HFF-Myc (cell line): ENCODE data around the gene CD1E.

Source experiments
- DNase-seq: peaks from one replicate; pipeline ENCODE4 v3.0.0-alpha.2; 2011; ENCODE audit warnings: low read depth; ENCODE audit errors: extremely low read depth
- H3K4me3 ChIP-seq: replicated peaks from 2 replicates; pipeline ENCODE4 v1.5.1; 2011; ENCODE audit warnings: low read depth, mild to moderate bottlenecking, control low read depth, low read length
- CTCF ChIP-seq: IDR thresholded peaks from 2 replicates; pipeline ENCODE4 v1.5.1; 2012; ENCODE audit warnings: mild to moderate bottlenecking, low read depth, low read length, control low read depth; ENCODE audit errors: missing control alignments

The CD1E gene

GRCh38 chr1:158353303-158354075, at the start of gene CD1E:
Gene CD1E, plus strand, starts transcription at chr1:158353894. Its CDS starts 95 bp downstream, at chr1:158353989.
- TF ChIP-seq CTCF = no peak
- DNase-seq = no peak
- no peak within 1 kb of the TSS for H3K4me3 ChIP-seq

- H3K4me3 ChIP-seq = no peak overlapping the region
- no peak for DNase-seq
- no peak for TF ChIP-seq CTCF
Measured at GRCh38 chr1:158310623-158311022, 43.1 kb upstream of the CD1E start.

- no peak for DNase-seq
- no peak for TF ChIP-seq CTCF
- no peak overlapping the region for H3K4me3 ChIP-seq
Measured at GRCh38 chr1:158311066-158311465, 42.6 kb upstream of the CD1E start.

- no peak for TF ChIP-seq CTCF
- no peak overlapping the region for H3K4me3 ChIP-seq
- DNase-seq = no peak
Measured at GRCh38 chr1:158323866-158324265, 29.8 kb upstream of the CD1E start.

- no peak for DNase-seq
- no peak for TF ChIP-seq CTCF
- no peak overlapping the region for H3K4me3 ChIP-seq
Measured at GRCh38 chr1:158324395-158324794, 29.3 kb upstream of the CD1E start.

- TF ChIP-seq CTCF = no peak
- no peak for DNase-seq
- no peak overlapping the region for H3K4me3 ChIP-seq
Measured at GRCh38 chr1:158327481-158327880, 26.2 kb upstream of the CD1E start.

- no peak overlapping the region for H3K4me3 ChIP-seq
- no peak for TF ChIP-seq CTCF
- no peak for DNase-seq
Measured at GRCh38 chr1:158328426-158328825, 25.3 kb upstream of the CD1E start.
